ENCODE results near the gene IL17RA. TPM values are rescaled to one million over a fixed set of nuclear protein-coding genes. Genes with fewer than 3 reads are reported as not detected.

IL17RA gene
- total and polyA plus RNA-seq, 2 of the 4 experiments (the other 2 are of a cell fraction), result 5.2 to 15.3 TPM

GRCh38 chr22:17131686-17132085, 46.9 kb downstream of the IL17RA start:
- in situ Hi-C loops (cut with MboI; ENCODE audit: low sequenced_read_pairs), result no loop called here

More at GRCh38 chr22:17131686-17132085, 46.9 kb downstream of the IL17RA start:
- no peaks in the 10 kb centered on the region for H3K79me1 ChIP-seq (ENCODE audit: low read depth in 1 of 2, low read length in 2 of 2)
- TF ChIP-seq USF2 (IDR thresholded peaks at IDR 0.05; ENCODE audit: low read depth, low read length) (no peak), RAD21 (IDR thresholded peaks at IDR 0.05; ENCODE audit: low read length) (no peak), NFE2L2 (IDR thresholded peaks at IDR 0.05; ENCODE audit: low read depth, low read length) (no peak), ELK1 (IDR thresholded peaks at IDR 0.05; ENCODE audit: borderline replicate concordance, low read depth, low read length) (no peak), MAFK (IDR thresholded peaks at IDR 0.05; ENCODE audit: low read depth, low read length) (no peak), MXI1 (IDR thresholded peaks at IDR 0.05; ENCODE audit: borderline replicate concordance, low read depth, low read length) (no peak), MAZ (IDR thresholded peaks at IDR 0.05; ENCODE audit: borderline replicate concordance, low read depth, low read length) (no peak), POLR2A (IDR thresholded peaks at IDR 0.05; ENCODE audit: low read depth, low read length) (no peak), CEBPB (IDR thresholded peaks at IDR 0.05; ENCODE audit: low read depth, low read length) (no peak), RCOR1 (IDR thresholded peaks at IDR 0.05; ENCODE audit: insufficient replicate concordance, low read length) (no peak), CHD1 (IDR thresholded peaks at IDR 0.05; ENCODE audit: low read depth, low read length) (no peak), RFX5 (IDR thresholded peaks at IDR 0.05; ENCODE audit: low read depth, low read length) (no peak), CTCF (conservative IDR thresholded peaks at IDR 0.05; ENCODE audit: low read depth, low read length) (no peak)
- POLR2A ChIA-PET (ENCODE audit: unreplicated experiment), result no interaction called here
- no peak overlapping the region for H2AK9ac ChIP-seq (replicated peaks; ENCODE audit: low read depth, low read length, poor library complexity)
- H4K20me1 ChIP-seq (ENCODE audit: insufficient read depth, low read length), result no peaks in the 10 kb centered on the region; the same call in 1 of the 2 replicates
- H3K9me3 ChIP-seq (ENCODE audit: control insufficient read depth, insufficient read depth, low read length), result no peaks in the 10 kb centered on the region
- no peak overlapping the region for H3K27ac ChIP-seq (ENCODE audit: insufficient read depth, low read length)
- no peak overlapping the region for H3K4ac ChIP-seq (ENCODE audit: low read depth, low read length)
- no peak overlapping the region for H2BK20ac ChIP-seq (ENCODE audit: low read depth, low read length)
- no peak for ATAC-seq (ENCODE audit: low read depth)
- H3K9me1 ChIP-seq (ENCODE audit: insufficient read depth, low read length), result no peaks in the 10 kb centered on the region
- no peak overlapping the region for H2BK120ac ChIP-seq (ENCODE audit: low read depth, low read length)
- H3K18ac ChIP-seq (ENCODE audit: low read depth, low read length), result no peak overlapping the region
- no peak for DNase-seq
- H3K9ac ChIP-seq (ENCODE audit: low read depth, low read length), result no peak overlapping the region
- H2BK15ac ChIP-seq (ENCODE audit: low read depth, low read length), result no peak overlapping the region
- no peak overlapping the region for H4K8ac ChIP-seq (ENCODE audit: low read depth in 2 of 2, low read length in 2 of 2)
- H2AK5ac ChIP-seq (ENCODE audit: low read depth, low read length), result no peak overlapping the region
- WGBS, 2 experiments (ENCODE audit: extremely low coverage in 2 of 2, insufficient read length in 1 of 2), result 44% methylated on average over 2 of the region's 5 CpGs; no CpG with 5 or more reads in 1 of the 2 experiments
- H3K23ac ChIP-seq (ENCODE audit: low read depth, low read length), result no peak overlapping the region
- H3K56ac ChIP-seq (ENCODE audit: extremely low read depth, insufficient read depth, low read length), result no peak overlapping the region
- H3K4me1 ChIP-seq (ENCODE audit: control insufficient read depth, insufficient read depth, low read length), result no peaks in the 10 kb centered on the region
- no peak overlapping the region for H3K4me2 ChIP-seq (ENCODE audit: low read depth, low read length)
- no peak overlapping the region for H4K5ac ChIP-seq (ENCODE audit: low read depth, low read length)
- intact Hi-C loops (cut with micrococcal nuclease) (no loop called here), dilution Hi-C loops (cut with HindIII; ENCODE audit: low sequenced_read_pairs, unreplicated experiment) (no loop called here)
- H2AFZ ChIP-seq (replicated peaks; ENCODE audit: low read length, poor library complexity), result no peak overlapping the region
- no peaks in the 10 kb centered on the region for H3K27me3 ChIP-seq (ENCODE audit: control insufficient read depth, insufficient read depth, low read length)
- BruUV-seq (replicated peaks), result no TSS peak
- H4K91ac ChIP-seq (ENCODE audit: insufficient read depth, low read depth, low read length), result no peak overlapping the region
- H3K36me3 ChIP-seq (ENCODE audit: control insufficient read depth, insufficient read depth, low read length), result no peaks in the 10 kb centered on the region
- H3K14ac ChIP-seq (replicated peaks; ENCODE audit: low read depth, low read length), result no peak overlapping the region
- CTCF ChIA-PET, result no interaction called here
- no peak overlapping the region for H2BK5ac ChIP-seq (ENCODE audit: low read depth, low read length, poor library complexity, severe bottlenecking)
- no peak overlapping the region for H3K4me3 ChIP-seq (ENCODE audit: insufficient read depth, low read depth, low read length)
